ENCODE data around the gene SVOP. TPM values are rescaled to one million over a fixed set of nuclear protein-coding genes. Genes with fewer than 3 reads are reported as not detected.
"Not testable (repeated sequence)": the region's sequence is repeated elsewhere in the genome, so short reads cannot be mapped to it uniquely, and the experiment has no call there.

The SVOP gene
- total RNA-seq, 1 donor from 2014 or later, result not detected

- no peaks in the 10 kb centered on the region for H3K27me3 Mint-ChIP-seq (ENCODE audit: low read depth)
- no peak for TF ChIP-seq CTCF (IDR thresholded peaks at IDR 0.05)
- H3K9me3 Mint-ChIP-seq (ENCODE audit: low read depth), result peaks cover 3% of the 10 kb centered on the region
- no peak for DNase-seq (ENCODE audit: low spot score)
- no peak overlapping the region for H3K4me3 Mint-ChIP-seq (ENCODE audit: unreplicated experiment)
- H3K27ac Mint-ChIP-seq (ENCODE audit: unreplicated experiment), result no peak overlapping the region
- H3K4me1 Mint-ChIP-seq (ENCODE audit: low read depth), result peaks cover 18% of the 10 kb centered on the region
- H3K36me3 Mint-ChIP-seq (ENCODE audit: low read depth), result peaks cover 2% of the 10 kb centered on the region
Measured at GRCh38 chr12:108862588-108862959, 158.3 kb downstream of the SVOP start.

- Mint-ChIP-seq H3K27ac (ENCODE audit: unreplicated experiment) (no peak overlapping the region), H3K4me1 (ENCODE audit: low read depth) (peaks cover 18% of the 10 kb centered on the region), H3K9me3 (ENCODE audit: low read depth) (peaks cover 3% of the 10 kb centered on the region), H3K27me3 (ENCODE audit: low read depth) (no peaks in the 10 kb centered on the region), H3K36me3 (ENCODE audit: low read depth) (peaks cover 2% of the 10 kb centered on the region), H3K4me3 (ENCODE audit: unreplicated experiment) (no peak overlapping the region)
- no peak for DNase-seq (ENCODE audit: low spot score)
- TF ChIP-seq CTCF (IDR thresholded peaks at IDR 0.05), result no peak
Measured at GRCh38 chr12:108861878-108862587, 158.8 kb downstream of the SVOP start.

- H3K9me3 Mint-ChIP-seq (ENCODE audit: low read depth), result peaks cover 3% of the 10 kb centered on the region
Measured at GRCh38 chr12:108860443-108860842, 160.4 kb downstream of the SVOP start.

DNA sequence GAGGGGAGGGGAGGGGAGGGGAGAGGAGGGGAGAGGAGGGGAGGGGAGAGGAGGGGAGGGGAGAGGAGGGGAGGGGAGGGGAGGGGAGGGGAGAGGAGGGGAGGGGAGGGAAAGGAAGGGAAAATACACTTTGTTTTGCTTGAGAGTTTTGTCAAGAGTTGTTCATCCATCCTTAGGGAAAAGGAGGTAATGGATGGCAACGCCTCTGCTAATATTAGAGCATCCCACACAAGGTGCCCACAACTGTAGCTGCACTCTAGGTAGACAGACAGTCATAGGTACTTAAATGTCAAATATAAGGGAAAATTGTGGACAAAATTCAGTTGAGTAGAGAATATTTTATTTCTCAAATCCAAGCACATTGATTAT is 161.0 kb downstream of the SVOP start:
- no peak for TF ChIP-seq CTCF (IDR thresholded peaks at IDR 0.05)
- no peak for DNase-seq (ENCODE audit: low spot score)
- Mint-ChIP-seq H3K9me3 (ENCODE audit: low read depth) (peaks cover 6% of the 10 kb centered on the region), H3K27me3 (ENCODE audit: low read depth) (no peaks in the 10 kb centered on the region), H3K27ac (ENCODE audit: unreplicated experiment) (no peak overlapping the region), H3K4me3 (ENCODE audit: unreplicated experiment) (no peak overlapping the region), H3K4me1 (ENCODE audit: low read depth) (peaks cover 29% of the 10 kb centered on the region), H3K36me3 (ENCODE audit: low read depth) (peaks cover 14% of the 10 kb centered on the region)

More at GRCh38 chr12:108860443-108860842, 160.4 kb downstream of the SVOP start:
- DNase-seq (ENCODE audit: low spot score), result no peak
- Mint-ChIP-seq H3K4me3 (ENCODE audit: unreplicated experiment) (no peak overlapping the region), H3K4me1 (ENCODE audit: low read depth) (peaks cover 24% of the 10 kb centered on the region), H3K27me3 (ENCODE audit: low read depth) (no peaks in the 10 kb centered on the region), H3K36me3 (ENCODE audit: low read depth) (peaks cover 11% of the 10 kb centered on the region), H3K27ac (ENCODE audit: unreplicated experiment) (no peak overlapping the region)
- TF ChIP-seq CTCF (IDR thresholded peaks at IDR 0.05), result no peak

GRCh38 chr12:108859141-108859922 is 161.5 kb downstream of the SVOP start:
- H3K9me3 Mint-ChIP-seq (ENCODE audit: low read depth), result not testable (repeated sequence)

More at GRCh38 chr12:108859141-108859922, 161.5 kb downstream of the SVOP start:
- Mint-ChIP-seq H3K36me3 (ENCODE audit: low read depth) (peaks cover 15% of the 10 kb centered on the region), H3K4me1 (ENCODE audit: low read depth) (peaks cover 35% of the 10 kb centered on the region)
- not testable (repeated sequence) for H3K27me3 Mint-ChIP-seq (ENCODE audit: low read depth); H3K27ac Mint-ChIP-seq (ENCODE audit: unreplicated experiment); H3K4me3 Mint-ChIP-seq (ENCODE audit: unreplicated experiment); DNase-seq (ENCODE audit: low spot score)
